Activated CD8-positive, alpha-beta memory T cell treated with anti-CD3 and anti-CD28 coated beads, Interleukin-2, amount 50 U/mL, for 48 hours (primary cell): ENCODE measurements around the gene NTRK3.

Source experiments
- DNase-seq: peaks from one replicate; pipeline ENCODE4 v3.0.0-alpha.2; 2020

The NTRK3 gene

GRCh38 chr15:88225461-88225860, 31.1 kb downstream of the NTRK3 start:
- DNase-seq: no peak

GRCh38 chr15:88223084-88223483, 33.5 kb downstream of the NTRK3 start:
- no peak for DNase-seq

DNA sequence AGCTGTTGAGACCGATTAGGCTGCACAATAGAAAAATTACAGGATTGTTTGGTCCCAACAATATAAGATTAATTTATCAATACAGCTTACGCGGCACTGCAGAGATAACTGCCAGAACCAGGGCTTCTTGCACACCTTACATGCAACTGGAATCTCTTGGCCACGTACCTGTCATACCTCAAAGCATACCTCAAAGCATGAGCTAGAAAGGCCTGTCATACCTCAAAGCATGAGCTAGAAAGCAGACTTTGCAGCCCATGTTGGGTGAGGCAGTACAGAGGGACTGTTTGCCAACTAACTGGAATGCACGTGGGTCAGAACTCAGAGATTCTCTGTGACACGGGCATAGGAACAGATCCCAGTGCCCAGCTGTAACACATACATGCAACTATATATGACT, 34.7 kb downstream of the NTRK3 start:
- DNase-seq: no peak

GRCh38 chr15:88220443-88221335, 35.9 kb downstream of the NTRK3 start:
- DNase-seq: no peak

DNA sequence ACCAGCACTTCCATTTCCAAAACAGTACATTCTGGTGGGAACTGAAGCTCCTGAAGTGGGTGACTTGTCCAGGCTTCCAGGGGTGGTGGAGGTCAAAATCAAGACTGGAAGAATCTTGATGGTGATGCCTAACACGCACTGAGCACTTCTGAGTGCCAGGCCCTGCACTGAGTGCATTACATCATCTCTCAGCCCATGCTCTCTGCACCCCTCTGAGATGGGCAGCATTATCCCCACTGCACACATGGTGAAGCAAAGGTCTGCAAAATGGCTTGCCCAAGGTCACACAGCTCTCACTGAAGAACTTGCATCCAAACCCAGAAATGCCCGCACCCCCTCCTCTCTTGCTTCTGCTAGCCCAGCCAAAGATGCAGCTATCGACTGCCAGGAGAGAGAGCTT, 36.9 kb downstream of the NTRK3 start:
- DNase-seq: no peak

DNA sequence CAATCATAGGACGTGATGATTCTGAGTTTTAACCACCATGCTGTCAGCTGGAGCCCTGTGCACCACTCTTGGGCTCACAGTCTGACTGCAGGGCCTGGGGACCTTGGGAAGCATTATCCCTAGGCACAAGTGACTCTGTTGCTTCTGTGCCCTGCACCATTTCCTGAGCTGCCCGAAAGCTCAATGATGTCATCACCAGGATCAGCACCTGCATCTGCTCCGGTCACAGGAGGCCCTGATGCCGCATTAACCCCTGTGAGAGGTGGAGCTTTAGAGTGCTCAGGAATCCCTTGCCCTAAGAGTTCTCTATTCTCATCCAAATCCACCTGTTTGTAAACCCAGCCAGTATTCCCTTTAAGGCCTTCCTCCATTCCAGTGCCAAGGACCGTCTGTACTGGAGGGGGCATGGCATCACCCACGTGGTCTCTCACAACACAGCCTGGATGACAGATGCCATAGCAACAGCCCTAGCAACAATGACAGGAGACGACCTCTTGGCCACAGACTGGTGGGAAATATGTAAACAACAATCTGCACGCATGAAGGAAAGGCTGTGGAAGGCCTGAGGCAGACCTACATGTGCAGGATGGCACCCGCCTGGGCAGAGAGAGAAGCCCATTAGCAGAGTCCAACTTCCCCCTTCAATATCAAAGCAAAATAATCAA, 37.9 kb downstream of the NTRK3 start:
- no peak for DNase-seq

- no peak for DNase-seq
Observed at GRCh38 chr15:88215066-88215648, 41.4 kb downstream of the NTRK3 start.

- DNase-seq: no peak
Observed at GRCh38 chr15:88209111-88209510, 47.4 kb downstream of the NTRK3 start.

DNA sequence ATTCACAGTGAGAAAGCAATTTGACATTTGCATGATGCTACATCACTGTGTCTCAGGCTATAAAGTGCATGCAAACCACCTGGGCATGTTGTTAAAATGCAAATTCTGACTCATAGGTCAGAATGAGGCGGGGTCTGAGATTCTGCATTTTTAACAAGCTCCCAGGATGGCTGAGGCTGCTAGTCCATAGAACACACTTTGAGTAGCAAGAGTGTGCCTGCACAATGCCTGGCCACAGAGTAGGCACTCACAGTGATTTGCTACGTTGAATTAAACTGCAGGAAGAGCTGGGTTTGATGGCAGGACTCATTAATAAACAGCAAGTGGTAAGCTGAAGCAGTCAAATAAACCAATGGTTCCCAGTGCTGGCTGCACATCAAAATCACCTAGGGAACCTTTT, 48.1 kb downstream of the NTRK3 start:
- DNase-seq: no peak

DNA sequence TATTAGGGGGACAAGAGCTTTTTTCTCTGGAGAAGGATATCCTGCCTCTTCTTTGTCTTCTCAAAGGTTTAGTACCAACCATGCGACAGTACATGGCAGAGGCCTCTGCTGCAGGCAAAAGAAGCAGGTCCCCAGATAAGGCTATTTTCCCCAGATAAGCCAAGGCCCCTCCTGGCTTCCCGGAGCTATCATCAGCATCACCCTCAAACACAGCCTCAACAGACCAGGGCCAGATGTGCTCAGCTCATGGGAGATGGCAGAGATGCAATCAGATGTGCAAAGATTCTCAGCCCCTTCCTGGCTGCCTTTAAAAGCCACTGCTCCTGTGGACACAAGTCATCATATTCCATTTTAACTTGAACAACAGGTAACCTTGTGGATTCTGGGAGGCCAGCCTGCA, 49.0 kb downstream of the NTRK3 start:
- no peak for DNase-seq

- DNase-seq: no peak
Observed at GRCh38 chr15:88204584-88204983, 52.0 kb downstream of the NTRK3 start.

GRCh38 chr15:88202231-88202630, 54.3 kb downstream of the NTRK3 start:
- DNase-seq: no peak

GRCh38 chr15:88201207-88201606, 55.3 kb downstream of the NTRK3 start:
- no peak for DNase-seq

GRCh38 chr15:88196961-88197360, 59.6 kb downstream of the NTRK3 start:
- no peak for DNase-seq

- DNase-seq: no peak
Observed at GRCh38 chr15:88194162-88194561, 62.4 kb downstream of the NTRK3 start.

DNA sequence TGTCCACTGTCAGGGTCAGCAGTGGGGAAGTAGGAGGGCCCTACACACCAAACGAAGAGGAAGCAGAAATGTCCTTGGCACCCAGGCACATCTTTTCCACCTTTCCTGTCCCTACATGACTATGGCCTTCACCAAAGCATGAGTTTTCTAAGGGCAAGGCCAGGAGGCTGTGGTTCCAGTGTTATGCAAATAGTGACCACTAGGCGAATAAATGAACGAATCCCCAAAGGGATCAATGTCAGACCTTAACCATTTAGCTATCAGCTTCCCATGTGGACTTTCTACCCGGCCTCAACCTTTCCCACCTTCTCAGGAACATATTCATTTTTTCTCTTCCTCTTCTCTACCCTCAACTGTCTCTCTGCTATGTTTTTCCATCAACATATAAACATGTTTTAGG, 63.1 kb downstream of the NTRK3 start:
- DNase-seq: no peak

DNA sequence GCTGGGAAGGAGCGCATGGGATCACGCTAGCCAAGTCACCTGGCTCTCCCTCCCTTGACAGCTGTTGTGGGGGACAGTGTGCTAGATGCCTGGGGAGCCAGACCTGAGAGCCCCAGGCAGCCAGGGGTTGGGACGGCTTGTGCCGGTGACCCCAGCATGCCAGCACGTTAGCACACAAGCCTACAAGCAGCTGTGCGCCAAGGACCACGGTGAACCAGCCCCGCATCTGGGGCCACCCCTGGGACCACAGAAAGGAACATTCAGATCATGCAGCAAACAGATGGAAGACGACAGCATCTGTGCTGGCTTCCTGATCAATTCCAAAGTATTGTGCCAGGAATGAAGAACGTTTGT, 64.8 kb downstream of the NTRK3 start:
- DNase-seq: no peak

- DNase-seq: no peak
Observed at GRCh38 chr15:88190232-88190631, 66.3 kb downstream of the NTRK3 start.

DNA sequence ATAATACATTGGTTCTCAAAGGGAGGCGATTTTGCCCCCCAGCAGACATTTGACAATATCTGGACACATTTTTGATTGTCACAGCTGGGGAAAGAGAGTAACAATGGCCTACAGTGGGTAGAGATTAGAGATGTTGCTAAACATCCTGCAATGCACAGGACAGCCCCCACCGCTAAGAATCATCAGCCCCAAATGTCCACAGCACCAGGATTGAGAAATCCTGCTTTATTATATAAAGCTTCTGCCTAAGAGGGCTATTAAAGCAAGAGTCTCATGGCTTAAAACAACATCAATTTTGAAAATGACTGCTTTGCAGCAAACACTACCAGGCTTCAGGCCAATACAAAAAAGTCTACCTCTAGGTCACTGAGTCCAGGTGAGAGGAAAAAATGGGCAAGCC, 68.2 kb downstream of the NTRK3 start:
- DNase-seq: no peak

- DNase-seq: no peak
Observed at GRCh38 chr15:88187195-88187594, 69.3 kb downstream of the NTRK3 start.

DNA sequence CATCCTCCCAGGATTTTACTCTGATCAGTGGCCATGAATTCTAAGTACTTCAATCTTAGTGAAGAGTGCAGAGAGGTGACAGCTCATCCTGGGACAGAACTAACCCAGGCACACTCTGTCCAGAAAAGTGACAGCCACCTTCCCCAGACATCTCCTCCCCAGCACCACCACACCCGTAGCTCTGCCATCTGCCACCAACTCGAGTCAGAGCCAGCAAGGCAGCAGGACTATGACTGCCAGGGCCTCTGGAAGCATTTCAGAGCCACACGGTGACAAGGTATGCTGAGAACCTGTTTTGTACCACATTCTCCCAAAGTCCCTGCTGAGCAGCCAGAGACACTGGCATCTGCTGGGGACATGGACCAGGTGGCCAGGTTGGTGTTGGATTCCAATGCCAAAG, 71.0 kb downstream of the NTRK3 start:
- DNase-seq: no peak

DNA sequence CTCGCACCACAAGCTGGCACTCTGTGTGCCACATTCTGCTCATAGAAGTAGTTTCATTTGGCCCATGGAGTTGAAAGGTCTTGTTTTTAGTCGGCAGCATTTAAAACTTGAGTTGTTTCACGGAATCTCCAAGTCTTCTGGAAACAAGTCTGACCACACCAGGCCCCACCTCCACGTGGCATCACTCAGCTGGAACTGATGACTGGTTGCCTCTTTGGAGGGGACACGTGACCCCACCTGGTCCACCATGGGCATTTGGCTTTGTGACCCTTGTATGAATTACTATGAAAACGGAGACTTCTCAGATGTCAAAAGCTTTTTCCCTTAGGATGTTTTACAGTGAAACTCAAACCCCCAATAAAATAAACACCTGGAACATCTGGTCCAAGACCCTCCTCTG, 74.9 kb downstream of the NTRK3 start:
- no peak for DNase-seq

GRCh38 chr15:88179562-88179961, 77.0 kb downstream of the NTRK3 start:
- no peak for DNase-seq

DNA sequence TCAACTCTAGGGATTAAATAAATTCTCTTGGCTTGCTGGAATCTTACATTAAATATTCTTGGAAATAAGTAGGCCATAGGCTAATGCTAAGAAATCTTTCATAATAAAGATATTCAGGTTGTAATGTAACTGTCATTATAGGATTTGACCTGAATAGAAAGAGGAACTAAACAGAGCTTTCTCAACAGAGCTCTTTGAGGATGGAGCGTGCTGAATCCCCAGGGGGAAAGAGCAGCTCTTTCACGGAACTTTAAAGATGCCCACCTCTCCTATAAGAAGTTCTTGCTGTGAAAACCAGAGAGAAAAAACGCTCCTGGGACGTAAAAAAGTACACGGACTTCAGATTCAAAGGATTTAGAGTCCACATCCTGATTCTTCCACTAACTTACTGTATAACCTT, 77.9 kb downstream of the NTRK3 start:
- DNase-seq: no peak
